H9 (cell line): ENCODE data around the gene CD48. TPM values are rescaled to one million over a fixed set of nuclear protein-coding genes. Genes with fewer than 3 reads are reported as not detected.

Source experiments
- DNase-seq: peaks from one replicate; pipeline ENCODE4 v3.0.0-alpha.2; 2017
- H2AFZ ChIP-seq: one replicate; pipeline ENCODE4 v1.6.1; 2013; ENCODE audit warnings: mild to moderate bottlenecking, low read length, control low read depth, moderate library complexity
- H2AK5ac ChIP-seq: 2 replicates; pipeline ENCODE4 v1.6.1; 2013; ENCODE audit warnings: low read length, control low read depth, mixed read lengths; ENCODE audit not compliant: insufficient read length
- H2BK120ac ChIP-seq: one replicate; pipeline ENCODE4 v1.6.1; 2013; ENCODE audit warnings: low read depth, mild to moderate bottlenecking, low read length, control low read depth, inconsistent platforms; ENCODE audit not compliant: poor library complexity, severe bottlenecking
- H2BK12ac ChIP-seq: 2 replicates; pipeline ENCODE4 v1.6.1; 2013; ENCODE audit warnings: low read length, control low read depth, mixed read lengths, low read depth; ENCODE audit not compliant: insufficient read length
- H2BK15ac ChIP-seq: 2 replicates; pipeline ENCODE4 v1.6.1; 2013; ENCODE audit warnings: low read depth, low read length, control low read depth
- H2BK20ac ChIP-seq: one replicate; pipeline ENCODE4 v1.6.1; 2013; ENCODE audit warnings: low read depth, mild to moderate bottlenecking, low read length, control low read depth, inconsistent platforms; ENCODE audit not compliant: poor library complexity, severe bottlenecking
- H2BK5ac ChIP-seq: 2 replicates; pipeline ENCODE4 v1.6.1; 2013; ENCODE audit warnings: low read length, control low read depth, mixed read lengths; ENCODE audit not compliant: insufficient read length
- H3K14ac ChIP-seq: 2 replicates; pipeline ENCODE4 v1.6.1; 2013; ENCODE audit warnings: low read length, control low read depth; ENCODE audit not compliant: insufficient read depth
- H3K18ac ChIP-seq: 2 replicates; pipeline ENCODE4 v1.6.1; 2013; ENCODE audit warnings: low read depth, mild to moderate bottlenecking, mixed read lengths, low read length, control low read depth; ENCODE audit not compliant: insufficient read length
- H3K23ac ChIP-seq: 2 replicates; pipeline ENCODE4 v1.6.1; 2013; ENCODE audit warnings: low read length, control low read depth, mixed read lengths, low read depth; ENCODE audit not compliant: insufficient read length
- H3K23me2 ChIP-seq: 2 replicates; pipeline ENCODE4 v1.6.1; 2013; ENCODE audit warnings: low read depth, mild to moderate bottlenecking, mixed read lengths, low read length, control low read depth; ENCODE audit not compliant: insufficient read length, poor library complexity, severe bottlenecking
- H3K27ac ChIP-seq: 2 replicates; pipeline ENCODE4 v1.5.1; 2013; ENCODE audit warnings: low read length, control low read depth, mixed read lengths, low read depth; ENCODE audit not compliant: insufficient read length
- H3K27me3 ChIP-seq: 2 replicates; pipeline ENCODE4 v1.6.1; 2013; ENCODE audit warnings: low read length, control low read depth, inconsistent platforms; ENCODE audit not compliant: insufficient read depth
- H3K4ac ChIP-seq: 2 replicates; pipeline ENCODE4 v1.6.1; 2013; ENCODE audit warnings: low read depth, mild to moderate bottlenecking, control low read depth, inconsistent platforms, low read length, moderate library complexity
- H3K4me1 ChIP-seq: 2 replicates; pipeline ENCODE4 v1.6.1; 2013; ENCODE audit warnings: low read length, control low read depth, inconsistent platforms; ENCODE audit not compliant: insufficient read depth
- H3K4me2 ChIP-seq: 2 replicates; pipeline ENCODE4 v1.6.1; 2013; ENCODE audit warnings: low read length, control low read depth, mixed read lengths; ENCODE audit not compliant: insufficient read length, insufficient read depth
- H3K56ac ChIP-seq: 2 replicates; pipeline ENCODE4 v1.6.1; 2013; ENCODE audit warnings: low read depth, mild to moderate bottlenecking, mixed read lengths, low read length, control low read depth; ENCODE audit not compliant: insufficient read length
- H3K79me1 ChIP-seq: 2 replicates; pipeline ENCODE4 v1.6.1; 2013; ENCODE audit warnings: low read depth, mild to moderate bottlenecking, moderate library complexity, low read length, control low read depth, inconsistent platforms; ENCODE audit not compliant: insufficient read depth, poor library complexity, severe bottlenecking
- H3K79me2 ChIP-seq: 2 replicates; pipeline ENCODE4 v1.6.1; 2013; ENCODE audit warnings: low read length, control low read depth, inconsistent platforms; ENCODE audit not compliant: insufficient read depth
- H3K9ac ChIP-seq: 2 replicates; pipeline ENCODE4 v1.6.1; 2013; ENCODE audit warnings: low read length, control low read depth, mixed read lengths; ENCODE audit not compliant: insufficient read length; ENCODE audit errors: extremely low read depth
- H3K9me3 ChIP-seq: one replicate; pipeline ENCODE4 v1.6.1; 2013; ENCODE audit warnings: low read depth, low read length, inconsistent platforms; ENCODE audit not compliant: control insufficient read depth
- H3T11ph ChIP-seq: one replicate; pipeline ENCODE4 v1.6.1; 2013; ENCODE audit warnings: mild to moderate bottlenecking, low read length, control low read depth, inconsistent platforms
- H4K20me1 ChIP-seq: one replicate; pipeline ENCODE4 v1.6.1; 2013; ENCODE audit not compliant: control insufficient read depth, insufficient read length, insufficient read depth
- H4K5ac ChIP-seq: 2 replicates; pipeline ENCODE4 v1.6.1; 2013; ENCODE audit warnings: low read depth, mild to moderate bottlenecking, mixed read lengths, low read length, control low read depth; ENCODE audit not compliant: insufficient read length
- H4K8ac ChIP-seq: replicated peaks from 2 replicates; pipeline ENCODE4 v1.6.1; 2013; ENCODE audit warnings: low read length, control low read depth, mixed read lengths, low read depth; ENCODE audit not compliant: insufficient read length
- H4K91ac ChIP-seq: 2 replicates; pipeline ENCODE4 v1.6.1; 2013; ENCODE audit warnings: low read depth, mild to moderate bottlenecking, moderate library complexity, mixed read lengths, low read length, control low read depth; ENCODE audit not compliant: insufficient read length
- H3K27ac Mint-ChIP-seq, 3 experiments: 2 replicates in 2 of 3; 3 replicates in 1 of 3; pipeline ENCODE4 v1.8.0; 2020 to 2021; ENCODE audit warnings: mixed read lengths in 3 of 3, mild to moderate bottlenecking in 1 of 3, moderate library complexity in 1 of 3
- H3K27me3 Mint-ChIP-seq: 2 replicates; pipeline ENCODE4 v1.8.0; 2021; ENCODE audit warnings: low read depth, mild to moderate bottlenecking, moderate library complexity, mixed read lengths
- H3K36me3 Mint-ChIP-seq, 3 experiments: 2 replicates in 2 of 3; 3 replicates in 1 of 3; pipeline ENCODE4 v1.8.0; 2020 to 2021; ENCODE audit warnings: low read depth in 3 of 3, mixed read lengths in 3 of 3; ENCODE audit not compliant: insufficient read depth in 1 of 3
- H3K4me1 Mint-ChIP-seq, 2 experiments: 2 replicates each; pipeline ENCODE4 v1.8.0; 2020; ENCODE audit warnings: mixed read lengths in 2 of 2
- H3K4me3 Mint-ChIP-seq, 2 experiments: 2 replicates in 1 of 2; 3 replicates in 1 of 2; pipeline ENCODE4 v1.8.0; 2020 to 2021; ENCODE audit warnings: mild to moderate bottlenecking in 2 of 2, mixed read lengths in 2 of 2, moderate library complexity in 1 of 2
- H3K9me3 Mint-ChIP-seq, 2 experiments: 2 replicates in 1 of 2; 3 replicates in 1 of 2; pipeline ENCODE4 v1.8.0; 2020; ENCODE audit warnings: mild to moderate bottlenecking in 2 of 2, mixed read lengths in 2 of 2, moderate library complexity in 1 of 2
- CTCF ChIP-seq: fragments of 200-600 bp; sonication (generic); conservative IDR thresholded peaks from 3 replicates; pipeline ENCODE4 v1.8.0; 2021; ENCODE audit warnings: antibody characterized with exemption, mild to moderate bottlenecking
- WGBS: extraction: QIAGEN DNeasy Blood & Tissue Kit; methylation state at CpG from one replicate; pipeline ENCODE4 v1.1.7; 2013; ENCODE audit warnings: missing lambda C conversion rate, low lambda C conversion rate, mixed read lengths; ENCODE audit not compliant: insufficient read length; ENCODE audit errors: extremely low coverage; 5-methylcytosine and 5-hydroxymethylcytosine counted together
- total RNA-seq: library from RNA; stranded (reverse); gene quantifications from 2 replicates; pipeline ENCODE4 v1.2.1, GENCODE V29; 2021

The CD48 gene
- total RNA-seq, 1 experiment from 2014 or later, result not detected

- no peak overlapping the region for H2BK120ac ChIP-seq
- DNase-seq, result no peak
- Mint-ChIP-seq H3K4me3 (no peak overlapping the region), H3K27ac (no peak overlapping the region), H3K9me3 (no peaks in the 10 kb centered on the region; a peak in 1 of 5 replicates), H3K36me3 (no peaks in the 10 kb centered on the region), H3K27me3 (peaks cover 3% of the 10 kb centered on the region), H3K4me1 (peaks cover 25 to 32% of the 10 kb centered on the region in 2 experiments)
- no peak overlapping the region for H3T11ph ChIP-seq
- no peak overlapping the region for H3K9ac ChIP-seq
- H4K91ac ChIP-seq, result no peak overlapping the region
- H3K23me2 ChIP-seq, result no peaks in the 10 kb centered on the region
- no peak overlapping the region for H2BK12ac ChIP-seq
- H3K56ac ChIP-seq, result no peak overlapping the region
- no peak overlapping the region for H3K27ac ChIP-seq
- no peak overlapping the region for H3K4me2 ChIP-seq
- H2BK20ac ChIP-seq, result no peak overlapping the region
- H2AK5ac ChIP-seq, result no peak overlapping the region
- H4K5ac ChIP-seq, result no peak overlapping the region
- no peak overlapping the region for H2AFZ ChIP-seq
- H3K18ac ChIP-seq, result no peak overlapping the region
- no peak overlapping the region for H4K8ac ChIP-seq
- no peak overlapping the region for H3K23ac ChIP-seq
- H3K79me2 ChIP-seq, result no peaks in the 10 kb centered on the region
- H3K4me1 ChIP-seq, result peaks cover 7% of the 10 kb centered on the region; the same call in 1 of the 2 replicates
- H3K9me3 ChIP-seq, result no peaks in the 10 kb centered on the region
- no peak for TF ChIP-seq CTCF
- no peaks in the 10 kb centered on the region for H3K79me1 ChIP-seq
- H4K20me1 ChIP-seq, result no peaks in the 10 kb centered on the region
- no peaks in the 10 kb centered on the region for H3K27me3 ChIP-seq
- no peak overlapping the region for H2BK15ac ChIP-seq
- no peak overlapping the region for H3K14ac ChIP-seq
- no CpG with 5 or more reads among the region's 7 CpGs for WGBS
- H3K4ac ChIP-seq, result no peak overlapping the region
- H2BK5ac ChIP-seq, result no peak overlapping the region
Observed at GRCh38 chr1:160744199-160744851, 32.7 kb upstream of the CD48 start.
